ENCODE data around the gene UIMC1. TPM values are rescaled to one million over a fixed set of nuclear protein-coding genes. Genes with fewer than 3 reads are reported as not detected.

UIMC1 gene
- total and polyA plus RNA-seq, 2 of the 13 experiments (the other 11 are each of a cell fraction or from before 2014, with no cell fraction given) = 18.9 to 32.7 TPM

DNA sequence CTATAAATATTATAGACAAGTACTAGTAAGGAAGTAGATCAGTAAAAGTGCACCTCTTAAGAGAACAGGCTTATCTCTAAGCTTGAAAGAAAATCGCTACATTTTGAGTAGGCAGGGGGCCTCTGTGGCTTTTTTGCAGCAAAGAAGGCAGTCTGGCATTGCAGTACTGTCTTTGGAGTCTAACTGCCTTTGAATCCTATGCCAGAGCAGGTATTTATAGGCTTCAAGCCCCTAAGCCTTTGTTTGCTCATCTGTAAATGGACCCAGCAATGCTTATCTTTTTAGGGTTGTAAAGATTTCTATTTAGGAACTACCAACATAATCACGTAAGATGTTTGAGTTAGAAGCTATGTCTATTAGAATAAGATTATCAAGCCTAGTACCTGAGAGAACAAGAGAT, 83.8 kb downstream of the UIMC1 start:
- Histone ChIP-seq H3K36me3 (replicated peaks in 1 of 2; ENCODE audit: control insufficient read depth in 1 of 2, insufficient read depth in 2 of 2, low read length in 2 of 2) (peaks cover 3 to 23% of the 10 kb centered on the region in 2 experiments; a peak in 4 of 5 replicates), H3K27ac (ENCODE audit: extremely low read length, insufficient read depth, low read length) (no peak overlapping the region), H4K20me1 (ENCODE audit: insufficient read depth, low read length) (no peaks in the 10 kb centered on the region), H3K9ac (ENCODE audit: insufficient read depth, low read depth, low read length) (no peak overlapping the region), H3K4me3 (replicated peaks in 1 of 3; ENCODE audit: insufficient read depth in 1 of 3, low read depth in 2 of 3, low read length in 3 of 3) (no peak overlapping the region), H3K4me1 (ENCODE audit: insufficient read depth, low read length) (no peaks in the 10 kb centered on the region), H3K4me2 (ENCODE audit: low read depth, low read length) (no peak overlapping the region), H3K79me2 (ENCODE audit: insufficient read depth, low read length) (no peaks in the 10 kb centered on the region), H3K27me3 (ENCODE audit: control insufficient read depth in 1 of 2, insufficient read depth in 2 of 2, low read length in 2 of 2) (no peaks in the 10 kb centered on the region), H3K9me3 (ENCODE audit: low read length) (no peaks in the 10 kb centered on the region), H2AFZ (ENCODE audit: low read length) (no peak overlapping the region)
- WGBS (ENCODE audit: low lambda C conversion rate) = 100% methylated on average over 2 of the region's 2 CpGs
- intact Hi-C loops (cut with micrococcal nuclease; ENCODE audit: unreplicated experiment) = loop anchor here (2.0 kb wide), 1 partner anchor 130 kb away; no protein-coding TSS in a partner anchor
- FAIRE-seq (no peak), ATAC-seq (no peak), DNase-seq (ENCODE audit: low spot score) (no peak)
- in situ Hi-C loops (cut with HindIII; ENCODE audit: extremely low pct_ligation_motif_present, low pct_unique_long_range_greater_than_20kb) = no loop called here
- BruUV-seq (replicated peaks) = no TSS peak
- ChIA-PET POLR2A (no interaction called here), CTCF (ENCODE audit: low intra/inter-chr PET ratio, low total read pairs) (no interaction called here)
- TF ChIP-seq SMAD1 (CRISPR knock-in tag; IDR thresholded peaks at IDR 0.05; ENCODE audit: borderline replicate concordance, low read depth) (no peak), SMAD3 (CRISPR knock-in tag; IDR thresholded peaks at IDR 0.05) (no peak), ZFP82 (CRISPR knock-in tag; IDR thresholded peaks at IDR 0.05; ENCODE audit: borderline replicate concordance) (no peak), SP140L (CRISPR knock-in tag; IDR thresholded peaks at IDR 0.05; ENCODE audit: borderline replicate concordance) (no peak)

DNA sequence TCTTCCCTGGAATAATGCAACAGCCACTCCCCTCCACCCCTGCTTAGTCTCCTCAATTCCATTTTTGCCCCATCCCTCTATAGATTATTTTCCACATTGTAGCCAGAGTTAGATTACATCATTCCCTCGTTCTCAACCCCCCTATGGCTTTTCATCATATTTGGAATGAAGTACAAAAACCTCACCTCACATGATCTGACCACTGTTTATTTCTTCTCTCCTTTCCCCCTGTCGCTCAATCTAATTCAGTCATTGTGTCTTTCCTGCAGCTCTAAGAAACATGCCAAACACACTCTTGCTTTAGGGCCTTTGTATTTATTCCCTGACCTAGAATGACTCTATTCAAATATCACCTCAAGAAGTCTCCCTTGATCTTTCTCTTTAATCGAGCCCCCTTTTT, 84.9 kb downstream of the UIMC1 start:
- WGBS (ENCODE audit: low lambda C conversion rate) = 93% methylated on average over 3 of the region's 3 CpGs
- H3K27me3 ChIP-seq (ENCODE audit: control insufficient read depth in 1 of 2, insufficient read depth in 2 of 2, low read length in 2 of 2) = no peaks in the 10 kb centered on the region
- CTCF ChIA-PET (ENCODE audit: low intra/inter-chr PET ratio, low total read pairs) = no interaction called here
- 0 out of 2 replicates have a peak, but pooled peaks cover 3% of the 10 kb centered on the region for H4K20me1 ChIP-seq (ENCODE audit: insufficient read depth, low read length)
- H3K27ac ChIP-seq (ENCODE audit: extremely low read length, insufficient read depth, low read length) = no peak overlapping the region
- BruUV-seq (replicated peaks) = no TSS peak
- H3K9ac ChIP-seq (ENCODE audit: insufficient read depth, low read depth, low read length) = no peak overlapping the region
- POLR2A ChIA-PET = no interaction called here
- in situ Hi-C loops (cut with HindIII; ENCODE audit: extremely low pct_ligation_motif_present, low pct_unique_long_range_greater_than_20kb) (no loop called here), intact Hi-C loops (cut with micrococcal nuclease; ENCODE audit: unreplicated experiment) (loop anchor here (2.0 kb wide), 1 partner anchor 131 kb away; no protein-coding TSS in a partner anchor)
- no peak overlapping the region for H3K4me3 ChIP-seq (replicated peaks in 1 of 3; ENCODE audit: insufficient read depth in 1 of 3, low read depth in 2 of 3, low read length in 3 of 3)
- H3K9me3 ChIP-seq (ENCODE audit: low read length) = no peaks in the 10 kb centered on the region
- FAIRE-seq = no peak
- no peak overlapping the region for H2AFZ ChIP-seq (ENCODE audit: low read length)
- ATAC-seq = no peak
- no peaks in the 10 kb centered on the region for H3K79me2 ChIP-seq (ENCODE audit: insufficient read depth, low read length)
- H3K4me2 ChIP-seq (ENCODE audit: low read depth, low read length) = no peak overlapping the region
- TF ChIP-seq SCMH1 (CRISPR knock-in tag; IDR thresholded peaks at IDR 0.05; ENCODE audit: borderline replicate concordance) (no peak), ATF7 (IDR thresholded peaks at IDR 0.05) (peak; percentile 31; the same call in 1 of the 2 replicates), ATF7 (CRISPR knock-in tag; IDR thresholded peaks at IDR 0.05) (no peak)
- no peak for DNase-seq (ENCODE audit: low spot score)
- peaks cover 3 to 23% of the 10 kb centered on the region in 2 experiments; a peak in 4 of 5 replicates for H3K36me3 ChIP-seq (replicated peaks in 1 of 2; ENCODE audit: control insufficient read depth in 1 of 2, insufficient read depth in 2 of 2, low read length in 2 of 2)
- no peaks in the 10 kb centered on the region for H3K4me1 ChIP-seq (ENCODE audit: insufficient read depth, low read length)
